Measurements from ENCODE around the gene TBL1XR1. TPM values are rescaled to one million over a fixed set of nuclear protein-coding genes. Genes with fewer than 3 reads are reported as not detected.
"Not testable (repeated sequence)": the region's sequence is repeated elsewhere in the genome, so short reads cannot be mapped to it uniquely, and the experiment has no call there.

The TBL1XR1 gene
- total RNA-seq, 1 donor from 2014 or later, result 153 TPM

- no peak for DNase-seq (ENCODE audit: low read depth, low spot score)
- Mint-ChIP-seq H3K4me3 (no peak overlapping the region), H3K27ac (ENCODE audit: unreplicated experiment) (no peak overlapping the region), H3K4me1 (peaks cover 40% of the 10 kb centered on the region), H3K27me3 (ENCODE audit: low read depth) (no peaks in the 10 kb centered on the region), H3K36me3 (ENCODE audit: low read depth) (peaks cover 2% of the 10 kb centered on the region), H3K9me3 (no peaks in the 10 kb centered on the region)
- TF ChIP-seq CTCF (conservative IDR thresholded peaks at IDR 0.05), result no peak
Observed at GRCh38 chr3:177185035-177185574, 12.2 kb downstream of the TBL1XR1 start.

GRCh38 chr3:177184602-177185001, 12.7 kb downstream of the TBL1XR1 start:
- not testable (repeated sequence) for DNase-seq (ENCODE audit: low read depth, low spot score); H3K36me3 Mint-ChIP-seq (ENCODE audit: low read depth); H3K27ac Mint-ChIP-seq (ENCODE audit: unreplicated experiment); H3K9me3 Mint-ChIP-seq; H3K4me3 Mint-ChIP-seq; H3K27me3 Mint-ChIP-seq (ENCODE audit: low read depth)
- H3K4me1 Mint-ChIP-seq, result peaks cover 43% of the 10 kb centered on the region

GRCh38 chr3:177182352-177182751, 14.9 kb downstream of the TBL1XR1 start:
- Mint-ChIP-seq H3K9me3 (peaks cover 3% of the 10 kb centered on the region), H3K27me3 (ENCODE audit: low read depth) (no peaks in the 10 kb centered on the region), H3K27ac (ENCODE audit: unreplicated experiment) (no peak overlapping the region), H3K36me3 (ENCODE audit: low read depth) (peaks cover 9% of the 10 kb centered on the region), H3K4me3 (no peak overlapping the region), H3K4me1 (peaks cover 47% of the 10 kb centered on the region)
- TF ChIP-seq CTCF (conservative IDR thresholded peaks at IDR 0.05), result no peak
- no peak for DNase-seq (ENCODE audit: low read depth, low spot score)

GRCh38 chr3:177181418-177181817, 15.9 kb downstream of the TBL1XR1 start:
- Mint-ChIP-seq H3K4me1 (peaks cover 43% of the 10 kb centered on the region), H3K36me3 (ENCODE audit: low read depth) (peaks cover 9% of the 10 kb centered on the region), H3K27me3 (ENCODE audit: low read depth) (no peaks in the 10 kb centered on the region), H3K27ac (ENCODE audit: unreplicated experiment) (no peak overlapping the region), H3K4me3 (no peak overlapping the region), H3K9me3 (peaks cover 3% of the 10 kb centered on the region)
- TF ChIP-seq CTCF (conservative IDR thresholded peaks at IDR 0.05), result no peak
- no peak for DNase-seq (ENCODE audit: low read depth, low spot score)

GRCh38 chr3:177180506-177180905, 16.8 kb downstream of the TBL1XR1 start:
- no peak overlapping the region for H3K4me3 Mint-ChIP-seq
- H3K27ac Mint-ChIP-seq (ENCODE audit: unreplicated experiment), result no peak overlapping the region
- peaks cover 9% of the 10 kb centered on the region for H3K36me3 Mint-ChIP-seq (ENCODE audit: low read depth)
- no peak for TF ChIP-seq CTCF (conservative IDR thresholded peaks at IDR 0.05)
- peaks cover 36% of the 10 kb centered on the region for H3K4me1 Mint-ChIP-seq
- H3K9me3 Mint-ChIP-seq, result peaks cover 3% of the 10 kb centered on the region
- H3K27me3 Mint-ChIP-seq (ENCODE audit: low read depth), result no peaks in the 10 kb centered on the region
- DNase-seq (ENCODE audit: low read depth, low spot score), result no peak

- no peak for DNase-seq (ENCODE audit: low read depth, low spot score)
- no peak for TF ChIP-seq CTCF (conservative IDR thresholded peaks at IDR 0.05)
- Mint-ChIP-seq H3K27ac (ENCODE audit: unreplicated experiment) (no peak overlapping the region), H3K27me3 (ENCODE audit: low read depth) (no peaks in the 10 kb centered on the region), H3K36me3 (ENCODE audit: low read depth) (peaks cover 9% of the 10 kb centered on the region), H3K4me3 (no peak overlapping the region), H3K9me3 (peaks cover 3% of the 10 kb centered on the region), H3K4me1 (peaks cover 34% of the 10 kb centered on the region)
Observed at GRCh38 chr3:177179281-177180067, 17.8 kb downstream of the TBL1XR1 start.

Data from neural crest cell (in vitro differentiated cells).